HG03108 (cell line): ENCODE results near the gene RAB3B.
"Not testable (repeated sequence)": the region's sequence is repeated elsewhere in the genome, so short reads cannot be mapped to it uniquely, and the experiment has no call there.

ENCODE experiments used
- ATAC-seq: cut with Tn5 transposase; IDR thresholded peaks from one replicate; pipeline ENCODE4 v1.9.1; 2021; ENCODE audit warnings: moderate library complexity; ENCODE audit not compliant: unreplicated experiment

Gene RAB3B

GRCh38 chr1:51922040-51922439 is 68.5 kb downstream of the RAB3B start:
- ATAC-seq: no peak

GRCh38 chr1:51920130-51920529 is 70.4 kb downstream of the RAB3B start:
- no peak for ATAC-seq

- ATAC-seq: no peak
Observed at GRCh38 chr1:51919684-51920083, 70.8 kb downstream of the RAB3B start.

- ATAC-seq: no peak
Observed at GRCh38 chr1:51916587-51917405, 73.7 kb downstream of the RAB3B start.

- ATAC-seq: no peak
Observed at GRCh38 chr1:51915951-51916350, 74.5 kb downstream of the RAB3B start.

- ATAC-seq: no peak
Observed at GRCh38 chr1:51912881-51913280, 77.6 kb downstream of the RAB3B start.

- ATAC-seq: no peak
Observed at GRCh38 chr1:51910221-51911000, 80.1 kb downstream of the RAB3B start.

- no peak for ATAC-seq
Observed at GRCh38 chr1:51908499-51908898, 82.0 kb downstream of the RAB3B start.

GRCh38 chr1:51907079-51907702 is 83.3 kb downstream of the RAB3B start:
- no peak for ATAC-seq

GRCh38 chr1:51906306-51907078 is 84.0 kb downstream of the RAB3B start:
- no peak for ATAC-seq

GRCh38 chr1:51902456-51902855 is 88.0 kb downstream of the RAB3B start:
- ATAC-seq: no peak

- ATAC-seq: no peak
Observed at GRCh38 chr1:51901151-51901550, 89.3 kb downstream of the RAB3B start.

GRCh38 chr1:51899022-51899421 is 91.5 kb downstream of the RAB3B start:
- no peak for ATAC-seq

- no peak for ATAC-seq
Observed at GRCh38 chr1:51898090-51898734, 92.3 kb downstream of the RAB3B start.

- no peak for ATAC-seq
Observed at GRCh38 chr1:51897699-51898031, 92.8 kb downstream of the RAB3B start.

GRCh38 chr1:51894748-51895147 is 95.8 kb downstream of the RAB3B start:
- ATAC-seq: not testable (repeated sequence)

GRCh38 chr1:51878616-51879336 is 111.7 kb downstream of the RAB3B start, which contains the start of gene NRDC:
TSS of gene NRDC (minus strand) at chr1:51878727. CDS start at chr1:51878615, 112 bp downstream.
- peak; percentile 94 for ATAC-seq

- no peak for ATAC-seq
Observed at GRCh38 chr1:51878308-51878615, 112.2 kb downstream of the RAB3B start.

- no peak for ATAC-seq
Observed at GRCh38 chr1:51877434-51878307, 112.8 kb downstream of the RAB3B start.
